ENCODE data around the gene CNOT4. TPM values are rescaled to one million over a fixed set of nuclear protein-coding genes. Genes with fewer than 3 reads are reported as not detected.

CNOT4 gene
- total RNA-seq, 4 donors from 2014 or later = 19.2 to 33.4 (median 21.6) TPM

- TF ChIP-seq CTCF (IDR thresholded peaks at IDR 0.05; ENCODE audit: low read depth) = no peak
Observed at GRCh38 chr7:135337977-135338550, 171.8 kb downstream of the CNOT4 start.

GRCh38 chr7:135337506-135337905, 172.4 kb downstream of the CNOT4 start:
- TF ChIP-seq CTCF (IDR thresholded peaks at IDR 0.05; ENCODE audit: low read depth) = no peak

GRCh38 chr7:135335628-135336139, 174.2 kb downstream of the CNOT4 start:
- no peak for TF ChIP-seq CTCF (IDR thresholded peaks at IDR 0.05; ENCODE audit: low read depth)

GRCh38 chr7:135334830-135335543, 174.9 kb downstream of the CNOT4 start:
- no peak for TF ChIP-seq CTCF (IDR thresholded peaks at IDR 0.05; ENCODE audit: low read depth)

- no peak for TF ChIP-seq CTCF (IDR thresholded peaks at IDR 0.05; ENCODE audit: low read depth)
Observed at GRCh38 chr7:135333946-135334345, 176.0 kb downstream of the CNOT4 start.

GRCh38 chr7:135333200-135333599, 176.7 kb downstream of the CNOT4 start:
- TF ChIP-seq CTCF (IDR thresholded peaks at IDR 0.05; ENCODE audit: low read depth) = no peak

- no peak for TF ChIP-seq CTCF (IDR thresholded peaks at IDR 0.05; ENCODE audit: low read depth)
Observed at GRCh38 chr7:135330088-135330487, 179.8 kb downstream of the CNOT4 start.

Measured in subcutaneous adipose tissue (tissue), 4 donors.